ENCODE results near the gene GCNT3.

DNA sequence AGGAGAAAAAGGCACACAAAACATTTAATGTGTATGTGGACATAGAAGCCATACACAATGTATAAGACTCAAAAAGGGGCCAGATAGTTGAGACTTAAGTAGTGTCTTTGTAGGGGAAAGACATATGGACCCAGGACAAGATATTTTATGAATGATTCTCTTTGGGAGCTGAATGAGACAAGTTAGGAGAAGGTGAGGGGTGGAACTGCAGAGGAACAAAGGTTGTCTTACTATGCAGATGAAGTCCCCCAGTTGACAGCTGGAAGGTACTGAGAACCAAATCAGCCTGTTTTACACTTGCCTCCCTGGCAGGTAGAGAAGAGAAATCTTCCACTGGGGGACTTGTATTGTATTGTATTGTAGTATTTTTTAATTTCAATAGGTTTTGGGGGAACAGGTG is 14.9 kb upstream of the GCNT3 start:
- TF ChIP-seq, protein P1, sequence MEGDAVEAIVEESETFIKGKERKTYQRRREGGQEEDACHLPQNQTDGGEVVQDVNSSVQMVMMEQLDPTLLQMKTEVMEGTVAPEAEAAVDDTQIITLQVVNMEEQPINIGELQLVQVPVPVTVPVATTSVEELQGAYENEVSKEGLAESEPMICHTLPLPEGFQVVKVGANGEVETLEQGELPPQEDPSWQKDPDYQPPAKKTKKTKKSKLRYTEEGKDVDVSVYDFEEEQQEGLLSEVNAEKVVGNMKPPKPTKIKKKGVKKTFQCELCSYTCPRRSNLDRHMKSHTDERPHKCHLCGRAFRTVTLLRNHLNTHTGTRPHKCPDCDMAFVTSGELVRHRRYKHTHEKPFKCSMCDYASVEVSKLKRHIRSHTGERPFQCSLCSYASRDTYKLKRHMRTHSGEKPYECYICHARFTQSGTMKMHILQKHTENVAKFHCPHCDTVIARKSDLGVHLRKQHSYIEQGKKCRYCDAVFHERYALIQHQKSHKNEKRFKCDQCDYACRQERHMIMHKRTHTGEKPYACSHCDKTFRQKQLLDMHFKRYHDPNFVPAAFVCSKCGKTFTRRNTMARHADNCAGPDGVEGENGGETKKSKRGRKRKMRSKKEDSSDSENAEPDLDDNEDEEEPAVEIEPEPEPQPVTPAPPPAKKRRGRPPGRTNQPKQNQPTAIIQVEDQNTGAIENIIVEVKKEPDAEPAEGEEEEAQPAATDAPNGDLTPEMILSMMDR (IDR thresholded peaks at IDR 0.05): no peak
- no peak for TF ChIP-seq EP300 (IDR thresholded peaks at IDR 0.05)
- no peak for TF ChIP-seq POLR2AphosphoS5 (IDR thresholded peaks at IDR 0.05)

Data from gastroesophageal sphincter (tissue), 3 donors.